HK-2 (cell line): ENCODE measurements around the gene ZNF782.
"Not testable (repeated sequence)": the region's sequence is repeated elsewhere in the genome, so short reads cannot be mapped to it uniquely, and the experiment has no call there.

ENCODE experiments used
- DNase-seq: peaks from one replicate; pipeline ENCODE4 v3.0.0-alpha.2; 2018; ENCODE audit not compliant: unreplicated experiment

Gene ZNF782

DNA sequence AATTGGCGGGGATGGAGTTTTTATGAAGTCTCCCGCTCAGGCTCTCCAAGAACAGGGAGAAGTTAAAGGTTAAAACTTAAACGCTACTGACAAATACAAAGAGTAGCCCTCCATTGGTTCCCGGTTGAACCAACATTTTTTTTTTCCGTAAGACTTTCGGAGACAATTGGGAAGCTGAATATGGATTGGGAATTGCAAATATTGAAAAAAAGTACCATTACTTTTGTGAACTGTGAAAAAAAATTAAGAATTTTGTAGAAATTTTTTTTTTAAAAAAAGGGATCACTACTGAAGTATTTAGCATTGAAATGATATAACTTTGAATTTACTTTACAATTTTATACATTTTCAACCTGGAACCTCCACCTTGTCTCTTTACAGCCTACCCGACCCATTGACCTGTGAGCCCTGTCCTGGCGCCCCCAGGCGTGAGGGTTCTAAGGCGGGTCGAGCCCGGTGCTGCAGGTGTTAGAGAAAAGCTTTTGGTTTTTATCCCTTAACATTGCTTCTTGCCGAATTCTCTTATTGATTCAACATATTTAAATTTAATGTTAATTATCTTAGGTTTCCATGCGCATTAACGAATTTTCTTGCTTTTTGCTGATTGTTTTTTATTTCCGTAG, 448 bp upstream of the ZNF782 start:
- no peak for DNase-seq

GRCh38 chr9:96852676-96853075, 1.6 kb downstream of the ZNF782 start:
- DNase-seq = no peak

DNA sequence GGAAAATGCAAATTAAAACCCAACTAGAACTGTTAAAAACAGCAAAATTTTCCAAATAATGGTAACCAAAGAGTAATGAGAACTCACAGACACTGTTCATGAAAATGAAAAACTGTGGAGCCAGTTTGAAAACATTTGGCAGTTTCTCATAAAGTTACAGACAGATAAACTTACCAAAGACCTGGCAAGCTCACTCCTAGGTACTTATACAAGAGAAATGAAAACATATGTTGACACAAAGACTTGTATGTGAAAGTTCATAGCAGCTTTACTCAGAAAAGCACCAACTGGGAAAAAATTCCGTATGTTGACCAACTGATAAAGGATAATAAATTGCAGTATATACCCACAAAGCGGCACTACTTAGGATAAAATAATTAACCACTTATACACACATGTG, 10.3 kb downstream of the ZNF782 start:
- no peak for DNase-seq

DNA sequence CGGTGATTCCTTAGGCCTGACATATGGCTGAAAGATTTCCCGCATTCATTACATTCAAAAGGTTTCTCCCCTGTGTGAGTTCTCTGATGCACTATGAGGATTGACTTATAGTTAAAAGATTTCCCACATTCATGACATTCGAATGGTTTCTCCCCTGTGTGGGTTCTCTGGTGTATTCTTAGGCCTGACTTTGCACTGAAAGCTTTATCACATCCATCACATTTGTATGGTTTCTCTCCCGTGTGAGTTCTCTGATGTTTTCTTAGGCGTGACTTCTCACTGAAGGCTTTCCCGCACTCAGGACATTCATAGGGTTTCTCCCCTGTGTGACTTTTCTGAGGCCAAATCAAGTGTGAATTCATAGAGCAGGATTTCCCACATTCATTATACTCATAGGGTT, 35.8 kb downstream of the ZNF782 start:
- no peak for DNase-seq

- no peak for DNase-seq
Measured at GRCh38 chr9:96817973-96818372, 36.3 kb downstream of the ZNF782 start.

DNA sequence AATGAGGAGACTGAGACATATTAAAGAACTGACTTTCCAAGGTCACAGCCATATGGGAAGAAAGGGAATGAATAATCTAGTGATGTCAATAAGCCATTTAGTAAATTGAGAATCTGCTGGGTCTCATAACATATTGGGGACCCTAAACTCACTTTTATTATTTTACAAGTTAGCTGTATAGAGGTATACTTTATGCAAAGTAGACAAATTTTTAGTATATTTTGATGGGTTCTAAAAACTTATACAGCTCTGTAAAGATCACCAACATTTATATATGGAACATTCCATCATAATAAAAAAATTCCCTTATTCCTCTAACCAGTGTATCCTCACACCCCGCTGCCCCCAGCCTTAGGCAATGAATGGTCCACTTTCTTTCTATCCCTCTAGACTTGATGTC, 40.7 kb downstream of the ZNF782 start:
- no peak for DNase-seq

GRCh38 chr9:96798959-96799358, 55.4 kb downstream of the ZNF782 start:
- DNase-seq = not testable (repeated sequence)

DNA sequence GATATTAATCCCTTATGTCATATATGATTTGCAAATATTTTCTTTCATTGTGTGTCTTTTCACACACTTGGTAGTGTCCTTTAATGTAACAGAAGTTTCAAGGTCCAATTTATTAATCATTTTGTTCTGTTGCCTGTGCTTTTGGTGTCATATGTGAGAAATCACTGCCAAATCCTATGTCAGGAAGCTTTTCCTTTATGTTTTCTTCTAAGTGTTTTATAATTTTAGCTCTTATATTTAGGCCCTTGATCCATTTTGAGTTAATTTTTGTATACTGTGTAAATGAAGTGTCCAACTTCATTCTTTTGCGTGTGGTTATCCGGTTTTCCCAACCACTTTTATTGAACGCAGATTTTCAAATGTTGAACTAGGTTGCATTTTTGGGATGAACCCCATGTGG, 70.3 kb downstream of the ZNF782 start:
- no peak for DNase-seq

- no peak for DNase-seq
Measured at GRCh38 chr9:96782235-96782634, 72.1 kb downstream of the ZNF782 start.

DNA sequence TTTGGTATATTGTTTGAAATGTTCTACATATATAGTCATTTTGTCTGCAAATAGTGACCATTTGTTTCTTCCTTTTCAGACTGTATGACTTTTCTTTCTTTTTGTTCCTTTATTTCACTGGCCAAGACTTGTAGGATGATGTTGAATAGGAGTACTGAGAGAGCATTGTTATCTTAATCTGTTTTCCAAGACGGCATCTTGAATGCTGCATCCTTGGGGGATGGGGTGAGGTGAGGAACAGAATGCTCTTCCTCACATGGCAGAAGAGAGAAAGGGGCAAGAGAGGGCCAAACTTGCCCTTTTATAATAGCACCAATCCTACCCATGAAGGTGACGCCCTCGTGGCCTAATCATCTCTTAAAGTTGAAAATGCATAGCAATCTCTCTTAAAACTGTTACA, 72.8 kb downstream of the ZNF782 start:
- no peak for DNase-seq

DNA sequence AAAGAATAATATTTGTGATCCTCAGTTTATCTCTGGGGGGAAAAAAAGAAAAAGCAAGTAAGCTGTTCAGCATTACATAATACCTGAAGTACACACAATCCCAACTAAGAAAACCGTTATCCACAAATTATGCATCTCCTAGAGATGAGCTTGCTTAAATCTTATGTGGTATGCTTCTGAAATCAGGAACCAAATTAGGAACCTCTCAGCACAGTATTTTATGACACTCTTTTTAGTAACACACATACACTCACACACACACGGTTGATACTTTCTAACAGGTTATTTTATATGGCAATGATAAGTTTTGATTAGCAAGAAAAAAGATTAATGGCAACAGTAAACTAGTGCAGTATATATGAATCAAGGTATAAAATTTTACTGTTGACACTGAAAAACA, 75.2 kb downstream of the ZNF782 start:
- no peak for DNase-seq

DNA sequence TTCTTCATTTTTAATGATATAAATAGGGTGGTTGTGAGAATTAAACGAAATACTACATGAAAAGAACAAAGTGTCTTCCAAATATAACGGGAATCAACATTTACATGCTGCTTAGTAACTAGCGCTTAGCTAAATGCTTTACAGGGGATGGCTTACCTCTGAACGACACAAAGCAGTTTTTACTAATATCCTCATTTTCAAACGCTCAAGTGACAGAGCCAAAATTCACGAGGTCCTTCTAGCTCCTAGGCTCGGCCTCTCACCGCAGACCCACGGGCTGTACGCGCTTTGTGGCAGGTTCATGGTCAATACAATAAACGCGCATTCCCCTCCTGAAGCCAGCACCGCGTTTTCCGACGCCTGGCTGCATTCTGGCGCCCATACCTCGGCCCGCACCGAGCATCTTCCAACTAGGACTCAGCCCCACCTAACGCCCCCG, 76.9 kb downstream of the ZNF782 start:
- DNase-seq = no peak

GRCh38 chr9:96771124-96771523, 83.2 kb downstream of the ZNF782 start:
- DNase-seq = no peak

DNA sequence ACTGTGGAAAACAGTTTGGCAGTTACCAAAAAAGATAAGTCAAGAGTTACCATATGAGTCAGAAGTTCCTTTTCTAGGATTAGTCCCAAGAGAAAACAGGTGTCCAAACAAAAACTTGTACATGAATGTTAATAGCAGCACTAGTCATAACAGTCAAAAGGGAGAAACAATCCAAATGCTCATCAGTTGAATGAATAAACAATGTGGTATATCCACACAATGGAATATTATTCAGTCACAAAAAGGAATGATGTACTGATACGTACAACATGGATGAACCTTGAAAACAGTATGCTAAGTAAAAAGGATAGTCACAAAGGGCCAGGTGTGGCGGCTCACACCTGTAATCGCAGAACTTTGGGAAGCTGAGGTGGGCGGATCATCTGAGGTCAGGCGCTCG, 84.3 kb downstream of the ZNF782 start:
- no peak for DNase-seq
